Lower leg skin (tissue), 3 donors: Measurements from ENCODE around the gene CHKA.

ENCODE experiments used
- POLR2A ChIP-seq, 2 donors: fragments of 450-650 bp; IDR thresholded peaks; one replicate each; pipeline ENCODE4 v1.6.1; 2016 to 2017; ENCODE audit warnings: antibody characterized with exemption in 2 of 2, mild to moderate bottlenecking in 1 of 2, moderate library complexity in 1 of 2
- TF ChIP-seq, protein P1 (sequence below), 3 donors: fragments of 450-650 bp; IDR thresholded peaks; one replicate each; pipeline ENCODE4 v1.5.1; 2016; ENCODE audit warnings: antibody characterized with exemption in 3 of 3, mild to moderate bottlenecking in 3 of 3, moderate library complexity in 2 of 3

DNA sequence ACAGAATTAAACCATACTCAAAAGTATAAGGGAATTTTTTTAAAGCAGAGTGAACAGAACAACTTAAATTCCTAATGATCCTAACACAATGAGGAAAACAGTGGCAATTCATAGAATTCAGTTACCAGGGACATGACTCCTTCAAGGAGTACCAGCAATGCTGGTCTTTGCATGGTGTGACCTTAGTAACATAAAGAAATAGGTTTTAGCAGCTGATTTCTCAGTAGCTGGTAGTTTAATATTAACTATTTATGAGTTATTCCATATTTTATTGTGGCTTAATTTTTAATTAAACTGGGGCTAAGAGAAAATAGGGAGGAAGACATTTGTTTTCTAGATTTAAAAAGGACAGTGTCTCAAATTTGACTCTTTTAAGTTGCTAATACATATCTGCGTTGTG, 30.9 kb downstream of the CHKA start:
- TF ChIP-seq, protein P1, sequence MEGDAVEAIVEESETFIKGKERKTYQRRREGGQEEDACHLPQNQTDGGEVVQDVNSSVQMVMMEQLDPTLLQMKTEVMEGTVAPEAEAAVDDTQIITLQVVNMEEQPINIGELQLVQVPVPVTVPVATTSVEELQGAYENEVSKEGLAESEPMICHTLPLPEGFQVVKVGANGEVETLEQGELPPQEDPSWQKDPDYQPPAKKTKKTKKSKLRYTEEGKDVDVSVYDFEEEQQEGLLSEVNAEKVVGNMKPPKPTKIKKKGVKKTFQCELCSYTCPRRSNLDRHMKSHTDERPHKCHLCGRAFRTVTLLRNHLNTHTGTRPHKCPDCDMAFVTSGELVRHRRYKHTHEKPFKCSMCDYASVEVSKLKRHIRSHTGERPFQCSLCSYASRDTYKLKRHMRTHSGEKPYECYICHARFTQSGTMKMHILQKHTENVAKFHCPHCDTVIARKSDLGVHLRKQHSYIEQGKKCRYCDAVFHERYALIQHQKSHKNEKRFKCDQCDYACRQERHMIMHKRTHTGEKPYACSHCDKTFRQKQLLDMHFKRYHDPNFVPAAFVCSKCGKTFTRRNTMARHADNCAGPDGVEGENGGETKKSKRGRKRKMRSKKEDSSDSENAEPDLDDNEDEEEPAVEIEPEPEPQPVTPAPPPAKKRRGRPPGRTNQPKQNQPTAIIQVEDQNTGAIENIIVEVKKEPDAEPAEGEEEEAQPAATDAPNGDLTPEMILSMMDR (IDR thresholded peaks at IDR 0.05), result no peak
- TF ChIP-seq POLR2A (IDR thresholded peaks at IDR 0.05), result no peak
